SK-N-SH treated with all-trans-retinoic acid at 6 μM for 48 hours (cell line): ENCODE data around the gene VPS9D1.

Experiments
- ATAC-seq: fragments of 200-7000 bp; cut with Tn5 transposase; 3 replicates; pipeline ENCODE4 v1.9.1; 2020; ENCODE audit warnings: mild to moderate bottlenecking, moderate library complexity
- ARNTL ChIP-seq: fragments of 450-650 bp; formaldehyde crosslinking; IDR thresholded peaks from 2 replicates; pipeline ENCODE4 v1.5.0; 2020; ENCODE audit warnings: low read depth, mild to moderate bottlenecking, moderate library complexity, borderline replicate concordance
- BACH2 ChIP-seq: fragments of 250-450 bp; sonication (Bioruptor Pico); IDR thresholded peaks from 2 replicates; pipeline ENCODE4 v1.9.0; 2021; ENCODE audit warnings: mild to moderate bottlenecking, borderline replicate concordance
- CSDC2 ChIP-seq: fragments of 250-450 bp; sonication (Bioruptor Pico); IDR thresholded peaks from 2 replicates; pipeline ENCODE4 v1.5.0; 2020; ENCODE audit warnings: mild to moderate bottlenecking, moderate library complexity
- ESRRG ChIP-seq: fragments of 250-450 bp; sonication (Bioruptor Pico); IDR thresholded peaks from 2 replicates; pipeline ENCODE4 v1.6.1; 2021; ENCODE audit warnings: mild to moderate bottlenecking
- GLIS3 ChIP-seq: fragments of 250-450 bp; sonication (Bioruptor Pico); IDR thresholded peaks from 2 replicates; pipeline ENCODE4 v1.5.0; 2020; ENCODE audit warnings: mild to moderate bottlenecking, moderate library complexity
- ISL1 ChIP-seq: fragments of 250-450 bp; sonication (Bioruptor Pico); IDR thresholded peaks from 2 replicates; pipeline ENCODE4 v2.1.2; 2022; ENCODE audit warnings: mild to moderate bottlenecking, moderate library complexity
- OSR1 ChIP-seq: fragments of 250-450 bp; sonication (Bioruptor Pico); IDR thresholded peaks from 2 replicates; pipeline ENCODE4 v1.8.0; 2022; ENCODE audit warnings: moderate library complexity, mild to moderate bottlenecking, inconsistent platforms
- PPARA ChIP-seq: fragments of 250-450 bp; sonication (Bioruptor Pico); IDR thresholded peaks from 2 replicates; pipeline ENCODE4 v1.5.0; 2020; ENCODE audit warnings: mild to moderate bottlenecking, borderline replicate concordance
- RARB ChIP-seq: fragments of 250-450 bp; sonication (Bioruptor Pico); IDR thresholded peaks from 2 replicates; pipeline ENCODE4 v1.8.0; 2021; ENCODE audit warnings: mild to moderate bottlenecking, moderate library complexity
- SNAI2 ChIP-seq: fragments of 250-450 bp; sonication (Bioruptor Pico); IDR thresholded peaks from 2 replicates; pipeline ENCODE4 v1.5.0; 2020; ENCODE audit warnings: mild to moderate bottlenecking, moderate library complexity
- TCF4 ChIP-seq: fragments of 250-450 bp; sonication (Bioruptor Pico); IDR thresholded peaks from 2 replicates; pipeline ENCODE4 v1.8.0; 2021; ENCODE audit warnings: mild to moderate bottlenecking, moderate library complexity, borderline replicate concordance
- TOX ChIP-seq: fragments of 250-450 bp; sonication (Bioruptor Pico); IDR thresholded peaks from 2 replicates; pipeline ENCODE4 v1.8.0; 2021; ENCODE audit warnings: mild to moderate bottlenecking, moderate library complexity, borderline replicate concordance
- ZC3H10 ChIP-seq: fragments of 250-450 bp; sonication (Bioruptor Pico); IDR thresholded peaks from 2 replicates; pipeline ENCODE4 v1.5.1; 2021; ENCODE audit warnings: mild to moderate bottlenecking, moderate library complexity
- ZFP3 ChIP-seq: fragments of 250-450 bp; sonication (Bioruptor Pico); IDR thresholded peaks from 2 replicates; pipeline ENCODE4 v1.5.0; 2020; ENCODE audit warnings: mild to moderate bottlenecking, moderate library complexity
- ZFP30 ChIP-seq: fragments of 450-650 bp; formaldehyde crosslinking; IDR thresholded peaks from 2 replicates; pipeline ENCODE4 v1.5.0; 2022; ENCODE audit warnings: mild to moderate bottlenecking, moderate library complexity
- ZNF70 ChIP-seq: fragments of 450-650 bp; formaldehyde crosslinking; IDR thresholded peaks from 2 replicates; pipeline ENCODE4 v1.5.0; 2020; ENCODE audit warnings: mild to moderate bottlenecking, moderate library complexity
- ZNF8 ChIP-seq: fragments of 450-650 bp; formaldehyde crosslinking; IDR thresholded peaks from 2 replicates; pipeline ENCODE4 v1.5.0; 2020; ENCODE audit warnings: mild to moderate bottlenecking, moderate library complexity
- TF ChIP-seq, protein P1 (sequence below): fragments of 250-450 bp; sonication (Bioruptor Pico); IDR thresholded peaks from 2 replicates; pipeline ENCODE4 v1.5.0; 2020; ENCODE audit warnings: mild to moderate bottlenecking, moderate library complexity
- TF ChIP-seq, protein P2 (sequence below): fragments of 250-450 bp; sonication (Bioruptor Pico); IDR thresholded peaks from 2 replicates; pipeline ENCODE4 v1.8.0; 2020; ENCODE audit warnings: mild to moderate bottlenecking, moderate library complexity, borderline replicate concordance
- TF ChIP-seq, protein P3 (sequence below): fragments of 250-450 bp; sonication (Bioruptor Pico); IDR thresholded peaks from 2 replicates; pipeline ENCODE4 v1.5.1; 2021; ENCODE audit warnings: mild to moderate bottlenecking, moderate library complexity
- TF ChIP-seq, protein P4 (sequence below): fragments of 250-450 bp; sonication (Bioruptor Pico); IDR thresholded peaks from 2 replicates; pipeline ENCODE4 v1.8.0; 2021; ENCODE audit warnings: low read depth, mild to moderate bottlenecking, moderate library complexity, borderline replicate concordance

VPS9D1 gene

DNA sequence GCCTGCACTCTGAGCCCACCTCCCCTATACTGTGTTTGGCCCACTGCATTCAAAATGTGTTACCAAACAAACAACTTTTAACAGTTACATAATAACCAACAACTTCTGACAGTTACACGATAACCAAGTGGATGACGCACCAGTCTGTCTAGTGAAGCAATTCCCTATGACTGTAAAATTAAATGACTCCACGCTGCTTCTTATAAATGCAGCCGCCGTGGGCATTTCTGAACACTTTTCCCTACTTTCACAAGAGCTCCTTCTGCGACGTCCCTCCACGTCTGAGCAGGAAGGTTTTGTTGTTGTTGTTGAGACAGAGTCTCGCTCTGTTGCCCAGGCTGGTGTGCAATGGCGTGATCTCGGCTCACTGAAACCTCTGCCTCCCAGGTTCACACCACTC, 28.2 kb upstream of the VPS9D1 start:
- ATAC-seq, result no peak
- TF ChIP-seq ZFP3 (CRISPR knock-in tag) (no peak), TOX (CRISPR knock-in tag) (no peak), BACH2 (no peak), TCF4 (CRISPR knock-in tag) (no peak), GLIS3 (CRISPR knock-in tag) (no peak), ZNF8 (no peak), ARNTL (no peak)

DNA sequence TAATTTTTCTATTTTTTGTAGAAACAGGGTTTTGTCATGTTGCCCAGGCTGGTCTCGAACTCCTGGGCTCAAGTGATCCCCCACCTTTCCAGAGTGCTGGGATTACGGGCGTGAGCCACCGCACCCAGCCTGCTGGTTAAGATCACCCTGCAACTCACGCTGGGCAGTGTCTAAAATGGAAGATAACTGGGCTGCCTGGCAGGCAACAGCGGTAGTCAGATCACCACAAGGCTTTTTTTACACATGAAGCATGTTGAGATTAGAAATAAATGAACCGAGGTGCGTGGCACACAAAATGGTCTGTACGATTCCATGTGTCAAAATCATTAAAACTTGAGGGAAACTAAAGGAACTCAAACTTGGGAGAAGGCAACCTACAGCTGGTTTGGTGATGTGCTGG, 27.4 kb upstream of the VPS9D1 start:
- no peak for ATAC-seq
- TF ChIP-seq, protein P1, sequence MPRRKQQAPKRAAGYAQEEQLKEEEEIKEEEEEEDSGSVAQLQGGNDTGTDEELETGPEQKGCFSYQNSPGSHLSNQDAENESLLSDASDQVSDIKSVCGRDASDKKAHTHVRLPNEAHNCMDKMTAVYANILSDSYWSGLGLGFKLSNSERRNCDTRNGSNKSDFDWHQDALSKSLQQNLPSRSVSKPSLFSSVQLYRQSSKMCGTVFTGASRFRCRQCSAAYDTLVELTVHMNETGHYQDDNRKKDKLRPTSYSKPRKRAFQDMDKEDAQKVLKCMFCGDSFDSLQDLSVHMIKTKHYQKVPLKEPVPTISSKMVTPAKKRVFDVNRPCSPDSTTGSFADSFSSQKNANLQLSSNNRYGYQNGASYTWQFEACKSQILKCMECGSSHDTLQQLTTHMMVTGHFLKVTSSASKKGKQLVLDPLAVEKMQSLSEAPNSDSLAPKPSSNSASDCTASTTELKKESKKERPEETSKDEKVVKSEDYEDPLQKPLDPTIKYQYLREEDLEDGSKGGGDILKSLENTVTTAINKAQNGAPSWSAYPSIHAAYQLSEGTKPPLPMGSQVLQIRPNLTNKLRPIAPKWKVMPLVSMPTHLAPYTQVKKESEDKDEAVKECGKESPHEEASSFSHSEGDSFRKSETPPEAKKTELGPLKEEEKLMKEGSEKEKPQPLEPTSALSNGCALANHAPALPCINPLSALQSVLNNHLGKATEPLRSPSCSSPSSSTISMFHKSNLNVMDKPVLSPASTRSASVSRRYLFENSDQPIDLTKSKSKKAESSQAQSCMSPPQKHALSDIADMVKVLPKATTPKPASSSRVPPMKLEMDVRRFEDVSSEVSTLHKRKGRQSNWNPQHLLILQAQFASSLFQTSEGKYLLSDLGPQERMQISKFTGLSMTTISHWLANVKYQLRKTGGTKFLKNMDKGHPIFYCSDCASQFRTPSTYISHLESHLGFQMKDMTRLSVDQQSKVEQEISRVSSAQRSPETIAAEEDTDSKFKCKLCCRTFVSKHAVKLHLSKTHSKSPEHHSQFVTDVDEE (CRISPR knock-in tag), result no peak
- TF ChIP-seq PPARA (CRISPR knock-in tag) (no peak), GLIS3 (CRISPR knock-in tag) (no peak)
- TF ChIP-seq, protein P2, sequence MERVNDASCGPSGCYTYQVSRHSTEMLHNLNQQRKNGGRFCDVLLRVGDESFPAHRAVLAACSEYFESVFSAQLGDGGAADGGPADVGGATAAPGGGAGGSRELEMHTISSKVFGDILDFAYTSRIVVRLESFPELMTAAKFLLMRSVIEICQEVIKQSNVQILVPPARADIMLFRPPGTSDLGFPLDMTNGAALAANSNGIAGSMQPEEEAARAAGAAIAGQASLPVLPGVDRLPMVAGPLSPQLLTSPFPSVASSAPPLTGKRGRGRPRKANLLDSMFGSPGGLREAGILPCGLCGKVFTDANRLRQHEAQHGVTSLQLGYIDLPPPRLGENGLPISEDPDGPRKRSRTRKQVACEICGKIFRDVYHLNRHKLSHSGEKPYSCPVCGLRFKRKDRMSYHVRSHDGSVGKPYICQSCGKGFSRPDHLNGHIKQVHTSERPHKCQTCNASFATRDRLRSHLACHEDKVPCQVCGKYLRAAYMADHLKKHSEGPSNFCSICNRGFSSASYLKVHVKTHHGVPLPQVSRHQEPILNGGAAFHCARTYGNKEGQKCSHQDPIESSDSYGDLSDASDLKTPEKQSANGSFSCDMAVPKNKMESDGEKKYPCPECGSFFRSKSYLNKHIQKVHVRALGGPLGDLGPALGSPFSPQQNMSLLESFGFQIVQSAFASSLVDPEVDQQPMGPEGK, result no peak

DNA sequence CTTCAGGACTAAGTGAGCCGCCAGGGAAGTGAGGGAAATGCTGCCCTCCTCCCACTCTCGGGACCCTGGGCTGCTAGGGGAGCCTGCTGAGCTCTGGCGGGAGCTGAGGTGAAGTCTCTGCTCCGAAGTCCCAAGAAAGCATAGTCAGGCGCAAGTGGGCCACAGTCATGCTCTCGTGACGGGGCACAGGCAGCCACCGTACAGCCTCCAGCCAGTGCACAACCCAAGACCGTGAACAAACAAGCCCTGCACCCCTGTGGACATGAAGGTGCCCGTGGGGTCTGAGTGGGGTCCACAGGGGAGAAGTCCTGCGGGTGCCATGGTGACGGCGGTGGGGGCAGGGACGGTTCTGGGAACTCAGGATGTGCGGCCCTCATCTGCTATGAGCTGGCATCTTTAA, 25.3 kb upstream of the VPS9D1 start:
- no peak for TF ChIP-seq SNAI2 (CRISPR knock-in tag)
- TF ChIP-seq ZNF8, result no peak
- TF ChIP-seq ZNF70, result no peak
- TF ChIP-seq RARB, result no peak
- TF ChIP-seq, protein P3, sequence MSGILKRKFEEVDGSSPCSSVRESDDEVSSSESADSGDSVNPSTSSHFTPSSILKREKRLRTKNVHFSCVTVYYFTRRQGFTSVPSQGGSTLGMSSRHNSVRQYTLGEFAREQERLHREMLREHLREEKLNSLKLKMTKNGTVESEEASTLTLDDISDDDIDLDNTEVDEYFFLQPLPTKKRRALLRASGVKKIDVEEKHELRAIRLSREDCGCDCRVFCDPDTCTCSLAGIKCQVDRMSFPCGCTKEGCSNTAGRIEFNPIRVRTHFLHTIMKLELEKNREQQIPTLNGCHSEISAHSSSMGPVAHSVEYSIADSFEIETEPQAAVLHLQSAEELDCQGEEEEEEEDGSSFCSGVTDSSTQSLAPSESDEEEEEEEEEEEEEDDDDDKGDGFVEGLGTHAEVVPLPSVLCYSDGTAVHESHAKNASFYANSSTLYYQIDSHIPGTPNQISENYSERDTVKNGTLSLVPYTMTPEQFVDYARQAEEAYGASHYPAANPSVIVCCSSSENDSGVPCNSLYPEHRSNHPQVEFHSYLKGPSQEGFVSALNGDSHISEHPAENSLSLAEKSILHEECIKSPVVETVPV (CRISPR knock-in tag), result no peak
- TF ChIP-seq, protein P4, sequence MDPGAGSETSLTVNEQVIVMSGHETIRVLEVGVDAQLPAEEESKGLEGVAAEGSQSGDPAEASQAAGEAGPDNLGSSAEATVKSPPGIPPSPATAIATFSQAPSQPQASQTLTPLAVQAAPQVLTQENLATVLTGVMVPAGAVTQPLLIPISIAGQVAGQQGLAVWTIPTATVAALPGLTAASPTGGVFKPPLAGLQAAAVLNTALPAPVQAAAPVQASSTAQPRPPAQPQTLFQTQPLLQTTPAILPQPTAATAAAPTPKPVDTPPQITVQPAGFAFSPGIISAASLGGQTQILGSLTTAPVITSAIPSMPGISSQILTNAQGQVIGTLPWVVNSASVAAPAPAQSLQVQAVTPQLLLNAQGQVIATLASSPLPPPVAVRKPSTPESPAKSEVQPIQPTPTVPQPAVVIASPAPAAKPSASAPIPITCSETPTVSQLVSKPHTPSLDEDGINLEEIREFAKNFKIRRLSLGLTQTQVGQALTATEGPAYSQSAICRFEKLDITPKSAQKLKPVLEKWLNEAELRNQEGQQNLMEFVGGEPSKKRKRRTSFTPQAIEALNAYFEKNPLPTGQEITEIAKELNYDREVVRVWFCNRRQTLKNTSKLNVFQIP, result no peak
- TF ChIP-seq CSDC2, result no peak
- no peak for ATAC-seq

DNA sequence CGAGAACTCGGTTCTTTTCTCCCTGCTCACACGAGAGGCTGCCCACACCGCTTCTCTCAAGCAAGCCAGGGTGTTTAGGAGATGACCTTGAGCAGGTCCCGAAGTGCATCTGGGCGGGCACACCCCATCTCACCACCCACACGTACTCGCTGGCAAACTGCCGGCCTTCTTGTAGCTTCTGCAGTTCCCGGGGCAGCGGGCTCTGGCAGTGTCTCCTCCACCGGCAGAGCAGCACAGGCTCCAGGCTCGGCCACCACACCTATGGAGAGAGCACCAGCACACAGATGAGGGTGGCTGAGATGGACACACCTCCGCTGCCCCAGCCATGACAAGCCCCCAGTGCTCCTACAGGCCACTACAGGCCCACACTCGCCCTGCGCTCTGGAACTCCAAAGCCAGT, 24.1 kb upstream of the VPS9D1 start:
- TF ChIP-seq OSR1 (CRISPR knock-in tag), result no peak
- TF ChIP-seq ISL1 (CRISPR knock-in tag), result no peak
- TF ChIP-seq ZFP30 (CRISPR knock-in tag), result no peak
- no peak for TF ChIP-seq PPARA (CRISPR knock-in tag)

DNA sequence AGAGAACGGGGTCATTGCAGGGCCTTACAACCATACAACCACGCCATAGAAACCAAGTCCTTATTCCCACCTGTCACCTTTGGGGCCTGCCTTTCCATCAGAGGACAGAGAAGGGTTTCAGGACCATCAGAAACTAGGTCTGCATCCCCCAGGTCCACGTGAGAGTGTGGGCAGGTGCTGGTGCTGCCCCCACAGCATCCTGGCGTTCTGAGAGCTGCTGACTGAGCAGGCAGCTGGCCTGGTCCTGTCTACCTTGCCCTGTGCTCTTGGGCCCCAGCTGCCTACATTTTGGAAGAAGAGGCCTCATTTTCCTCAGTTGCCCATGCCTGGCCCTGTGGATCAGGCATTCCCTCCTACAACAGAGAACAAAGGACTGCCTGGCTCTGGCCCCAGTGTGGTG, 22.2 kb upstream of the VPS9D1 start:
- peak; percentile 5; the same call in 2 of the 3 replicates for ATAC-seq
- TF ChIP-seq PPARA (CRISPR knock-in tag) (no peak), ZNF8 (no peak), ARNTL (no peak), ZFP30 (CRISPR knock-in tag) (no peak), ESRRG (CRISPR knock-in tag) (no peak), RARB (no peak), CSDC2 (no peak), GLIS3 (CRISPR knock-in tag) (no peak), BACH2 (no peak), ISL1 (CRISPR knock-in tag) (no peak), ZC3H10 (CRISPR knock-in tag) (no peak), TCF4 (CRISPR knock-in tag) (no peak)
- TF ChIP-seq, protein P3 (CRISPR knock-in tag), result no peak
- TF ChIP-seq, protein P2, result no peak

More for the DNA sequence above, 24.1 kb upstream of the VPS9D1 start:
- no peak; the same call in 2 of the 3 replicates for ATAC-seq
